Skin of body (tissue), 2 donors: ENCODE measurements around the gene DYRK1B. TPM values are rescaled to one million over a fixed set of nuclear protein-coding genes. Genes with fewer than 3 reads are reported as not detected.
"Not testable (repeated sequence)": the region's sequence is repeated elsewhere in the genome, so short reads cannot be mapped to it uniquely, and the experiment has no call there.

Source experiments
- DNase-seq: peaks from one replicate; lab custom pipeline; 2025; lab: John Stamatoyannopoulos, UW
- total RNA-seq: library from RNA; depleted of rRNA; stranded (reverse); fragments of >200 nt; gene quantifications from one replicate; pipeline ENCODE4 v1.2.3, GENCODE V29; 2014

DYRK1B gene
- total RNA-seq: 10.3 TPM

DNA sequence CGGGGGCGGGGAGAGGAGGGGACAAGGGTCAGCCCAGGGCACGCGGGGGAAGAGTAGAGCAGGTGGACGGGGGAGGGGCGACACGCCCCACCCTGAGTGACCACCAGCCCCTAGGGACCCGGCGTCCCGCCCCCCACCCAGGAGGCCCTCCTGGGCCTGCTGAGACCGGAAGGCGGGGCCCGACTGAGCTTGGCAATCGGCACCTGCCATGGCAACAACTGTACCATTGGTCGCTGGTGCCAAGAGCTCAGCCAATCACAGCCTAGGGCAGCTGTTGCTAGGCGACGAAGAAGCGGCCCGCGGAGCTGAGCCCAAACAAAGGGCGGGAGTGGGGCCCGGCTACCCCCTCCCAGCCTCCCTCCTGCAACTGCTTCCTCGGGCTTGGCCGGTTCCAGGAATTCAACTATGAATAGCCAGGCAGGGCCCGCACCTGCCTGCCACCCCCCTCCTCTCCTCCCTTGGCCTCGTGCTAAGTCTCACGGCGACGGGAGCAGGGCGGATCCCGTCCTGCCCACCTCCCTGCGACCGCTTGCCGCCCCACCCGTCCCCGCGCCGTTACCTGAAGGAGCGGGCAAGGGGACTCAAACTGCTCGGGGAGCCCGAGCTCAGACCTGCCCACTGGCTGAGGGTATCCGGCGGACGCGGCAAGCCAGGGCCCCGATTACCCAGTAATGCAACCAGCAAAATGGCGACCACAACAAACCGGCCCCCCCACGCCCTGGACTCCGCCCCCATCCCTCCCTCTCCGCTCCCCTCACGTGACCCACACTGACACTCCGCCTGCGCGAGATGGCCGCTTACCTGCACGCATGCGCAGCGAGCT, at the start of gene DYRK1B:
Gene DYRK1B, minus strand, starts transcription at position 699 of the 823 bp plus-strand sequence. CDS start 2,295 bp downstream, outside the sequence.
- peak; percentile 98 for DNase-seq

DNA sequence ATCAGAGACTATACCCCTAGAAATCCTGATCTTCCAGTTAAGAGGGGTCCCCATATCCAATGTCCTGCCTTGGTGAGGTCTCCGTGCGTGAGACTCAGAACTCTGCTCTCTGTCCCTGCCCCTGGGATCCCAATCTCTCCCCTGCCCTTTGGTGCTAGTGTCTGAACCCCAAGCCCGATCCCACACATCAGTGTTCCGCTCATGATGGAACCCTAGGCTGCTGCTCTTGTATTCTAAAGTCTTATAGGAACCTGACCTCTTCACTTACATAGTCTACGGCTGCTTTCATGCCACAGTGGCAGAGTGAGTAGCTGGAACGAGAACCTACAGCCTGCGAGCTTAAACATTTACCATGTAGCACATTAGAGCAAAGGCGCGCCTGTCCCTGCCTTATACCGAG, 48.7 kb upstream of the DYRK1B start:
- not testable (repeated sequence) for DNase-seq

DNA sequence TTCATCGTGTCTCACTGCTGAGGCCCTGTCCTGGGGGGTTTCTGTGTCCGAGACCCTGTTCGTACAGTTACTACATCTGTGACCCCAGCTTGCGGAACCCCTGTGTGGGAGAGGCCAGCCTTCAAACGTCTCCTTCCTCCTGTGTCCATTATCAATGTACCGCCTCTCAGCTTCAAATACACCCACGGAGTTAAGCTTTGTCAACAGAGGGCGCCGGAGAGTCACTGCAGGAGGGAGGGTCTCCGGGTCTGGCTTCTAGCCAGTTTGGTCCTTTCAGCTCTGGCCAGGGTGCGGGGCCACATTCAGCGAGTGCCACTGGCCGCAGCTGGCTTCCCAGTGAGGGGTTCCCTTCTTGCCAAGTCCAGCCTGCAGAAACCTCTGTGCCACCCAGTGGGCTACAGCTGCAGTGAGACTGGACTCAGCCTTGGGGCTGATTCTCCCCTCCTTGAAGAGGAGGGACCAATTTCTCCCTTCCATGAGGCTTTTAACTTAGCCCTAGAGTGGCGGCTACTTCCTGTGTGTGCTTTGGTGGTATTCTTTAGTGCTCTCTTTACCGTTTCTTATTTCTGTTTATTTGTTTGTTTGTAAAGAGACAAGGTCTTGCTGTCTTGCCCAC, 47.6 kb upstream of the DYRK1B start:
- not testable (repeated sequence) for DNase-seq

DNA sequence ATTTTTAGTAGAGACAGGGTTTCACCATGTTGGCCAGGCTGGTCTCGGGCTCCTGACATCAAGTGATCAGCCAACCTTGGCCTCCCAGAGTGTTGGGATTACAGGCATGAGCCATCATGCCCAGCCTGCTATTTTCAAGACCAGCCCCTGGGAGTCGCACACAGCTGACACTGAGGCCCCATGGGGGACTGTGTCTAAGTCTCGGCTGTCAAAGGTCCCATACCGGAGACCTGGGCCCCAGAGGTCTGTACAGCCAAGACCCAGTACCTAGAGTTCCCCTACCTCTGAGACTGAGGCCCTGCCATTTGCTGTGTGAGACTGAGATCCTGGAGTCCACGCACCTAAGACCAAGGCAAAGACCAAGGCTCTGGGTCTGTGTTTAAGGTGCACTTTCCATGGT, 46.3 kb upstream of the DYRK1B start:
- not testable (repeated sequence) for DNase-seq

DNA sequence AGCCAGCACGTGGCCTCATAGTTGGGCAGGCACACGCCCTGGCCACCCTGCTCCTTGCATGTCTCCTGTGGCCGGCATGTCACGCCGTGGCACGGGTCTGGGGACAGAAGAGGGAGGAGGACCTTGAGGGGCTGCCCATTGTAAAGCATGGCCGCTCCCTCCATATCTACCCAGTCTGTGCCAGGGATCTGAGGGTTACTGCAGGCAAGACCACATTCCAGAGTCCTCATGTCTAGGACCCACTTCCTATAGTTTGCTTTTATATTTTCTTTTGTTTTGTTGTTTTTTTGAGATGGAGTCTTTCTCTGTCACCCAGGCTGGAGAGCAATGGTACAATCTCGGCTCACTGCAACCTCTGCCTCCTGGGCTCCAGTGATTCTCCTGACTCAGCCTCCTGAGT, 45.8 kb upstream of the DYRK1B start:
- not testable (repeated sequence) for DNase-seq

DNA sequence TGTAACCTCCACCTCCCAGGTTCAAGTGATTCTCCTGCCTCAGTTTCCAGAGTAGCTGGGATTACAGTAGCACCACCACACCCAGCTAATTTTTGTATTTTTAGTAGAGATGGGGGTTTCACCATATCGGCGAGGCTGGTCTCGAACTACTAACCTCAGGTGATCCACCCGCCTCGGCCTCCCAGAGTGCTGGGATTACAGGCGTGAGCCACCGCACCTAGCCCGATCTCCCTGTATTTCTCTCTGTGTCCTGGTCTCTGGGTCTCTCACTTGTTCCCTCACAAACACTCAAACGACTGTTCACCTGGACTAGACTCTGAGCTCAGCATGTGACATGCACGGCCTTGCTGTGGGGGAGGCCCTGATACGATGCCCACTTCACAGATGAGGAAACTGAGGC, 44.9 kb upstream of the DYRK1B start:
- not testable (repeated sequence) for DNase-seq

DNA sequence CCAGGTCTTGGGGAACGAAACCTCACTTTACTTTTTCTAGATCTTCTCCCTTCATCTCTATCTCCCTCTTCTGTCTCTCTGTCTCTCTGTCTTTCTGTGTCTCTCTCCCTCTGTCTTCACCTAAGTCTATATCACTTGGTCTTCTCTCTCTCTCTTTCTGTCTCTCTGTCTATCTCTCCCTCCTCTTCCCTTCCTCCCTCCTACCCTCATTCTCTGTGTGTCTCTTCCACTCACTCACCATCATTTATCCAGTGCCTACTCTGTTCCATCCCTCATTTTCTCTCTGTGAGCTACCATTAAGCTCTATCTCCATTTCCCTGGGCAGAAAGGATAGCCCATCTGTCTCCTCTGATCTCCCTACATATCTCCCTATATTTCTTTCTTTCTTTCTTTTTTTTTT, 44.4 kb upstream of the DYRK1B start:
- no peak for DNase-seq

DNA sequence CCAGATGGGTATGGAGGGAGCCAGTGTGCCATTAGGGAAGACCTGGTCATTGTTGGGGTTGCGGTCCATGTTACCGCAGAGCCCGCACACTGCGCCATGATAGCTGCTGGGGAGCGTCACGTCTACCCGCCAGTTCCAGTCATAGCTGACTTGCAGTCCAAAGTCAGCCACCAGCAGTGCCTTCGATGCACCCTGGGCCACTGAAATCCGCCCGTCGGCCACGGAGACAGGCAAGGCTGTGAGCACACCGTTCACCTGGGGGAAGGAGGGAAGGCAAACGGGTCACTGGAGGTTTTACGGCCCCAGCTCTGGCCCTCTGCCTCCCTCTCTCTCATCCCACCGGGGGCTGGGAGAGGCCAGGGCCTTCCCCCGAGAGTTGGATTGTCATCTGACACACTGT, 44.0 kb upstream of the DYRK1B start:
- DNase-seq: not testable (repeated sequence)

DNA sequence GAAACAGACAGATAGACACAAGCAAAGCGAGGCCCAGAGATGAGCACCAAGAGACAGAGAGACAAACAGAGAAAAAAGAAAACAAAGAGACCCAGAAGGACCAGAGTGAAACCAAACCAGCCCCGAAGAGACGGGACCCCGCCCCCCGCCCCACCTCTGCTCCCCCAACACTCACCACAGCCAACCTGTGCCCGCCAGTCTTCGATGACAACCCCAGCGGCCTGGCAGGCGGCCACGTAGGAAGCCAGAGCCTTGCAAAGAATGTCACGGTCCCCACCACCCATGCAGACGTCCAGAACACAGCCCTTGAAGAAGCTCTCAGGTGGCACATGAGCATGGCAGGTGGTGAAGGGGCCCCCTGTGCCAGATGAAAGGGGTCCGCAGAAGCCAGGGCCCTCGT, 43.5 kb upstream of the DYRK1B start:
- DNase-seq: not testable (repeated sequence)

DNA sequence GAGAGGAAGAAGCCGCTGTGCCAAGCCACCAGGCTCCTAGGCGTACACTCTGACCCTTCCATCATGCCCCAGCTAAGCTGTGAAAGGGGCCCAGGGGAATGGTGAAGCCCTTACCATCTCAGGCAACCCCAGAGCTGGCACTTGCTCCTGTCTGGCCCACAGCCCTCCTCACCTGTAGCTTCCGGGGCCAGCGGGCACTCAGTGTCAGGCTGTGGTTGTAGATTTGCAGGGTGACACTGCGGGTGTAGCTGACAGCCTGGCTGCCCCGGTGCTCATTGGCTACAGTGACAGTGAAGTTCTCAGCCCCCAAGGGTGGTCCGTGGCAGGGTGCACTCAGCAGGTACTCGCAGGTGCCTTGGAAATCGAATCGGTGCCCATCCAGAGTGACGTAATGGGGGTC, 42.5 kb upstream of the DYRK1B start:
- not testable (repeated sequence) for DNase-seq

DNA sequence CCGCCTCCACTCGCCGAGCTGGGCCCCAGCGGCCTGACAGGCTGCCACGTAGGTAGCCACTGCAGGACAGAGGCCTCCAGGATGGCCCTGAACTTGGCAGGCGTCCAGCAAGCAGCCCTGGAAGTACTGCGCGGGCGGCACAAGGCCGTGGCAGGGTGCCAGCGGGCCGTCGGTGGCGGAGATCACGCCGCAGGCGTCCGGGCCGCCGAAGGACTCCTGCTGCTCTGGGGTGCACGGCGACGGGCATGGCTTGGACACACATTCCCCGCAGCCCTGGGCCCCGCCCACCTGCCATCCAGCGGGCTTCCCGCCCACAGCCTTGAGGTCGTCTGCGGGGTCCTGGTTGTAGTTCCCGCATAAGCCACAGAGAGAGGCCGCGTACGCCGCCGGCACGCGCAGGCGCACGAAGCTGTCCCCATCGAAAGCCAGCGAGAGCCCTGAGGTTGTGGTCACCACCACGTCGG, 41.5 kb upstream of the DYRK1B start:
- DNase-seq: not testable (repeated sequence)

DNA sequence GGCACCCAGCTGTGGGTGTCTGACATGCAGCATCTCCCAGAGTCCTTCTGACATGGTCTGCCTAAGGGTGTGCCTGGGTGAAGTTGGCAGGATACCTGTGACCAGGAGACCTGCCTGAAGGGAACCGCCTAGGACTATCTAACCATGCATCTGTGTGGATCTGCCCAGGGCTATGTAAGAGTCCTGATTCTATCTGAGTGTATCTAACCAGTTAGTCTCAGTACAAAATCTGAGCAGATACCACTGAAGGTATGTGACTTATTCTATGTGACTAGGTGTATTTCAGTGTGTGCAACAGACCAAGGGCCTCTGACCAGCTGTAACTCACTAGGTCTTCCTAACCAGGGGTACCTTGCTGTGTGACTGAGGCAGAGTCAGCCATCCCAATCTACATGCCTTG, 40.4 kb upstream of the DYRK1B start:
- no peak for DNase-seq

DNA sequence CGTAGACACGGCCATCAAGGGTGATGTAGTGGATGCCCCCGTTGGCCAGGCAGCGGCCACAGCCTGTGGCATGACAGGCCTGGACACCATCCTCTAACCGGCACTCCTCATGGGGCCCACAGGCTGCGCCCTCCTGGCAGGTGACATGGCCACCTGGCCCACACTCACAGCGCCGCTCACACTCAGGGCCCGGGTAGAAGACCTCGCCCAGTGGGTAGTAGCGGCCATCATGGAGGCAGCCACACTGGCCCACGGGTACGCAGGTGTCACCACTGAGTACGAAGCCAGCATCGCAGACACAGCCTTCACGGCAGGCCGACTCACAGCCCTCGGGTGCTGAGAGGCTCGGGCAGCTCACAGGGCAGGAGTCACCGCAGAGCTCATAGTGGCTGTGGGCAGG, 39.4 kb upstream of the DYRK1B start:
- no peak for DNase-seq

DNA sequence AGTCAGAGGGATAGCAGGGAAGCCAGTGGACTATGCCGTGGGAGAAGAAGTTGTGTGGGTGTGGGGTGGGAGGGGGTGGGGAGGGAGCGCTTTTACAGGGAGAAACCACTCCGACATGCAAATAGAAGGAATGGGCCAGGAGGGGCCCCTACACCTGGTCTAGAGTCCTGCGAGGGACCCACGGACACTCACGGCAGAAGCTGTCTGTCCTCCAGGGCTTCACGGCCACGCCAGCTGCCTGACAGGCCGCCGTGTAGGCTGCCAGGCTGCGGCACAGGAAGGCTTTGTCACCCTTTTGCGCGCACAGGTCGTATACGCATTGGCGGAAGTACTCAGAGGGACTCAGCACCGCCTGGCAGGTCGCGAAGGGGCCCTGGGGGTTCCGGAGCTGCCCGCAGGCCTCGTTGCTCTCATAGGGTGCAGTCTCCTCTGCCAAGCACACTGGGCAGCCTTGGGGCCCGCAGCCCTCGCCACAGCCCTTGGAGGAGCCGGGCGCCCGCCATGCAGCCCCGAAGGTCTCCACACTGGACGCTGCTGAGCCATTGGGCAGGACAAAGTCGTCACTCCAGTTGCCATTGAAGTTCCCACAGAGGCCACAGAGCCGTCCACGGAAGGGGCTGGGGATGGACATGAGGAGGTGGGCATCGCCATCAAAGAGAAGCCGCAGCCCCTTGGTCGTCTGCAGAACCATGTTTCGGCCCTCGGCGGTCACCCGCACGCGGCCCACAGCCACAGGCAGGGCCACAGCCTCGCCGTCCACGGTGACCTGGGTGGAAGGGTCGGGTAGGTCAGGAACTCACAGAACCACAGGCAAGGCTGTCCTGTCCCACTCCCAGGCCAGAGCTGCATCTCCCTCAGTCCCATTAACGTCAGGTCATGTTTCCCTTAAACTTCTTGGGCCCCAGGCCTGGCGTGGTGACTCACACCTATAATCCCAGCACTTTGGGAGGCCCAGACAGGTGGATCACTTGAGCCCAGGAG, 38.2 kb upstream of the DYRK1B start:
- DNase-seq: no peak

DNA sequence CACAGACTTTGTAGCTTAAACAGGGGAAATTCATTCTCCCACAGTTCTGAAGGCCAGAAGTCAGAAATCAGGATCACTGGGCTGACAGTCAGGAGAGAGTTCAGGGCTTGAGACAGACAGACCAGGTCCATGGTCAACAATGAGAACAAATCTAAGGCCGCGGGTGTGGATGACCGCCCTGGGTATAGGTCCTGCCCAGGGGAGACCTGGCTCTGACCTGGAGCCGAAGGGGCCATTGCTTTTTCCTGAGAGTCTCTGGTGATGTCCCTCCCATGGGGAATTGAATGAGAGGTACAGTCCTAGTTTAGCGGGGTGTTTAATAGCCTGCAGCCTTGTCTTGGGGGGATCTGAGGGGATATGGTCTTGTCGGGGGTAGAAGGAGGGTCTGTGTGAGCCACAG, 37.4 kb upstream of the DYRK1B start:
- DNase-seq: no peak

DNA sequence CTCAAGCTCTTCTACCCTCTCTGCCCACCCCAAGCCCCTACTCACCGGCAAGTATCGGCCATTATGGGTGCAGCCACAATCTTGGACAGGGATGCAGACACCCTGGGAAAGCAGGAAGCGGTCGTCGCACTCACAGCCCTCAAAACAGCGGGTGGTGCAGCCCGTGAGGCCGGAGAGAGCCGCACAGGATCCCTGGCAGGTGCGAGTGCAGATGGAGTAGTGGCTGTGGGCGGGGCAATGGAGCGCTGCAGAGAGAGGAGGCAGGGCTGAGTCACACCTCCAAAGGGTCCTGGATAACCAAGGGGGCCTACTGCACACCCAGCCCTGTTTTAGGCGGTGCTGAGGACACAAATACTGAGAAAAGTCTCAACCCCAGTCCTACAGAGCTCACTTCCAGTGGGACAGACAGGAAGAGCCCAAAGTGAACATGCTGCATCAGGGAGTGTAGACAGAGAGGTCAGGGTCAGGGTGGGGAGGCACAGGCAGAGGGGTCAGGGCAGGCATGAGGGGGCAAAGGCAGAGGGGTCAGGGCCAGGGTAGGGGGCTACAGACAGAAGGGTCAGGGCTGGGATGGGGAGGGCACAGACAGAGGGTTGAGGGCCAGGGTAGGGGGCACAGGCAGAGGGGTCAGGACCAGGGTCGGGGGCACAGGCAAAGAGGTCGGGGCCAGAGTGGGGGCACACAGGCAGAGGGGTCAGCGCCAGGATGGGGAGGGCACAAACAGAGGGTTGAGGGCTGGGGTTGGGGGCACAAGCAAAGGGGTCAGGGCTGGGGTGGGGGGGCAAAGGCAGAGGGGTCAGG, 36.4 kb upstream of the DYRK1B start:
- DNase-seq: no peak

DNA sequence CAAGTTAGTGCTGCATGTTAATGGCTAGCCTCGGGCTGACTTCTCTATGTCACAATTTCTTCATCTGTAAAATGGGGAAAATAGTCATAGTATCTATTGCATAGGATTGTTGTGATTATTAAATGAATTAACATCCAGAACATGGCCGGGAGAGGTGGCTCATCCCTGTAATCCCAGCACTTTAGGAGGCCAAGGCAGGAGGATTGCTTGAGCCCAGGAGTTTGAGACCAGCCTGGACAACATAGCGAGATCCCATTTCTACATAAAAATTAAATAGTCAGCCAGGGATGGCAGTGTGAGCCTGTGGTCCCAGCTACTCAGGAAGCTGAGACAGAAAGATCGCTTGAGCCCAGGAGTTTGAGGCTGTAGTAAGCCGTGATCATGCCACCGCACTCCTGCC, 34.0 kb upstream of the DYRK1B start:
- no peak for DNase-seq

DNA sequence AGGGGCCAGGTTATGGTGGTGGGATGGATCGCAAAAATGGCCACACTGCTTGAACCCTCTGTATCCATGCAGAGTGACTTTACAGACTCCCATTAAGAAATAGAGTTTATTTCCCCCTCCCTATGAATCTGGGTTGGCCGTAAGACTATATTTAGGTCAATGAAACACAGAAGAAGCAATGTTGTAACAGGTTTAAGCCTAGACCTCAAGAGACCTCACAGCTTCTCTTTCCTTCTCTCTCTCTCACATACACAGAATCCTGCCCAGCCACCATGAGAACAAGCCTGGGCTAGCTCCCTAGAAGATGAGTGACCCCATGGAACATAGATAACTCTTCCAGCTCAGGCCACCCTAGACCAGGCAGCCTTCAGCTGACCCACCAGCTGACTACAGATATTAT, 33.2 kb upstream of the DYRK1B start:
- no peak for DNase-seq

DNA sequence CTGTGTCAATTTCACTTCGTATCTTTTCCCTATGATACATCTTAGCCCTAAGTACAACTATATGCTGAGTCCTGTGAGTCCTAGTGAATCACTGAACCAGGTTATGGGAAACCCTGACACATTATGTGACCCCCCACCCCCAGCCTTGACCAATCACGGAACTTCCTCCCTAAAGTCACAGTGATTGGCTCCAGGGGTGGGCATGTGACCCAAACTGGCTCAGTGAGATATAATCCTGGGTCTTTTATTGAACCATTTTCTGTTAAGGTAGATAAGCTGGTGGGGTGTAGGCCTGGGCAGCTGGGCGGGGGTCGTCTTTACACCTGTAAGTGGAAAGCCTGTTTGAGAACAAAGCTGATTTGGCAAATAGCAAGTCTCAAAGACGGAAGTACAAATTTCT, 32.0 kb upstream of the DYRK1B start:
- DNase-seq: no peak

DNA sequence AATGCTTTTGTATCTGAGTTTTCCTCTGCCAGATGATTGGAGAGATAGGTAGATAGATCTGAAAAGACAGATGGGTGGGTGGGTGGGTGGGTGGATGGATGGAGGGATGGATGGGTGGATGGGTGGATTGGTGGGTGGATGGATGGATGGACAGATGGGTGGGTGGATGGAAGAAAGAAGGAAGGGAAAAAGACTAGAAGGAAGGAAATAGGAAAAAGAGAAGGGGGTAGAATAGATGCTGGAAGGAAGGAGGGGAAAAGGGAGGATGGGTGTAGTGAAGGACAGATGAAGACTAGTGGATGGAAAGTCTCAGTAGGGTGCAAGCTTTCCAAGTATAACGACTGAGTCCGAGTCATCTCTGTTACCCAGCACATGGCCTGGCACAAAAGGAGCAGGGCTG, 31.2 kb upstream of the DYRK1B start:
- no peak for DNase-seq

DNA sequence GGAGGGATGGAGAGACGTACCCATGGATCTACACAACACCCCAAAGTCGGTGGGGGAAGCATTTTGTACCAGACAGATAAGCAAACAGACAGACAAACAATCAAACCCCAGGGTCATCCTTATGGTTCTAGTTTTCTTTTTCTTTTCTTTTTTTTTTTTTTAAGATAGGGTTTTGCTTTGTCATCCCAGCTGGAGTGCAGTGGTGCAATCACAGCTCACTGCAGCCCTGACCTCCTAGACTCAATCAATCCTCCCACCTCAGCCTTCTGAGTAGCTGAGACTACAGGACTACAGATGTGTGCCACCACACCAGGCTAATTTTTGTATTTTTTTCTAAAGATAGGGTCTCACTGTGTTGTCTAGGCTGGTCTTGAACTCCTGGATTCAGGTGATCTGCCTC, 30.2 kb upstream of the DYRK1B start:
- no peak for DNase-seq
